C4-2B (cell line): Measurements from ENCODE around the gene TCF4.

ENCODE experiments used
- H3K27ac ChIP-seq: fragments of 450-650 bp; 2 replicates; pipeline ENCODE4 v1.5.1; 2017
- CTCF ChIP-seq: fragments of 450-650 bp; conservative IDR thresholded peaks from 2 replicates; pipeline ENCODE4 v1.5.1; 2017; ENCODE audit warnings: mild to moderate bottlenecking
- ZFX ChIP-seq: fragments of 450-650 bp; IDR thresholded peaks from 2 replicates; pipeline ENCODE4 v1.6.1; 2017

The TCF4 gene

GRCh38 chr18:55381277-55381676, 206.7 kb downstream of the TCF4 start:
- TF ChIP-seq CTCF (no peak), ZFX (no peak)
- no peak overlapping the region for H3K27ac ChIP-seq

GRCh38 chr18:55380589-55380988, 207.4 kb downstream of the TCF4 start:
- H3K27ac ChIP-seq = no peak overlapping the region

GRCh38 chr18:55376387-55376786, 211.6 kb downstream of the TCF4 start:
- TF ChIP-seq CTCF (no peak), ZFX (no peak)
- H3K27ac ChIP-seq = no peak overlapping the region

More at GRCh38 chr18:55380589-55380988, 207.4 kb downstream of the TCF4 start:
- TF ChIP-seq ZFX = no peak
- no peak for TF ChIP-seq CTCF

GRCh38 chr18:55375930-55376329, 212.1 kb downstream of the TCF4 start:
- no peak overlapping the region for H3K27ac ChIP-seq
- TF ChIP-seq ZFX = no peak
- TF ChIP-seq CTCF = no peak

GRCh38 chr18:55374741-55375140, 213.3 kb downstream of the TCF4 start:
- H3K27ac ChIP-seq = no peak overlapping the region
- no peak for TF ChIP-seq ZFX
- no peak for TF ChIP-seq CTCF

GRCh38 chr18:55372209-55372608, 215.8 kb downstream of the TCF4 start:
- no peak overlapping the region for H3K27ac ChIP-seq
- TF ChIP-seq CTCF = no peak
- TF ChIP-seq ZFX = no peak

- TF ChIP-seq ZFX (no peak), CTCF (no peak)
- no peak overlapping the region for H3K27ac ChIP-seq
Observed at GRCh38 chr18:55370936-55371335, 217.1 kb downstream of the TCF4 start.
